Activated CD4-positive, alpha-beta T cell treated with anti-CD3 and anti-CD28 coated beads, Interleukin-2, amount 10 ng/mL, durations not matched to agents 7 days and 5 days (primary cell): ENCODE data around the gene HID1. TPM values are rescaled to one million over a fixed set of nuclear protein-coding genes. Genes with fewer than 3 reads are reported as not detected.
"Not testable (repeated sequence)": the region's sequence is repeated elsewhere in the genome, so short reads cannot be mapped to it uniquely, and the experiment has no call there.

ENCODE experiments used
- CTCF ChIA-PET: fragments of 350-600 bp; sonication (Branson Sonifier 250); formaldehyde crosslinking; loops from one replicate; lab custom pipeline; 2021; ENCODE audit warnings: antibody characterized with exemption; lab: Charles Lee
- POLR2A ChIA-PET: fragments of 350-600 bp; sonication (Branson Sonifier 250); formaldehyde crosslinking; loops from one replicate; lab custom pipeline; 2021; ENCODE audit warnings: antibody characterized with exemption; lab: Charles Lee
- DNase-seq: peaks from one replicate; pipeline ENCODE4 v3.0.0-alpha.2; 2020
- H3K27ac Mint-ChIP-seq: one replicate; pipeline ENCODE4 v1.8.0; 2021; ENCODE audit warnings: mild to moderate bottlenecking, moderate library complexity, mixed read lengths
- H3K27me3 Mint-ChIP-seq: one replicate; pipeline ENCODE4 v1.8.0; 2021; ENCODE audit warnings: mixed read lengths
- H3K36me3 Mint-ChIP-seq: one replicate; pipeline ENCODE4 v1.8.0; 2021; ENCODE audit warnings: low read depth, mixed read lengths
- H3K4me1 Mint-ChIP-seq: one replicate; pipeline ENCODE4 v1.8.0; 2021; ENCODE audit warnings: mixed read lengths
- H3K4me3 Mint-ChIP-seq: one replicate; pipeline ENCODE4 v1.8.0; 2021; ENCODE audit warnings: mild to moderate bottlenecking, moderate library complexity, mixed read lengths
- H3K9me3 Mint-ChIP-seq: one replicate; pipeline ENCODE4 v1.8.0; 2021; ENCODE audit warnings: mixed read lengths
- total RNA-seq, 2 experiments: library from RNA; stranded (reverse); gene quantifications; one replicate each; pipeline ENCODE4 v1.2.3, GENCODE V29; 2021

The HID1 gene
- total RNA-seq, 2 experiments from 2014 or later = 0.44 to 0.82 TPM

DNA sequence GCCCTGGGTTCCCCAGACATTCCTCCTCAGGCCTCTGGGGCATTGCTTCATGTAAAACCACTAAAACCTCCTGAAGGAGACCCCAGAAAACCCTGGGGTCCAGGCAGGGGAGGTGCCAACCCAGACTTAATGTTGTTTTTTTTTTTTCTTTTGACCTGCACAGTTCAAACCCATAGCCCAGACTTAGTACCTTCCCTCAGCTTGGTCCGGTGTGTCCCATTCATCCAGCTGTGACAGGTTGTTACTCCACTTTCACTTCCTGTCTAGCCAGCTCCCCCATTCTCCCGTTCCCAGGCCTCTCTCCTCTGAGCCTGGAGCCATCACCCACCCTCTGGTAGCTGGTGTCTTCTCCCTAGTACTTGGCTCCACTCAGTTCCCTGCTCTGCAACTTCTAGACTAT, 19.7 kb upstream of the HID1 start:
- Mint-ChIP-seq H3K36me3 (no peaks in the 10 kb centered on the region), H3K4me1 (peaks cover 8% of the 10 kb centered on the region), H3K27me3 (peaks cover 25% of the 10 kb centered on the region), H3K9me3 (no peaks in the 10 kb centered on the region), H3K4me3 (no peak overlapping the region), H3K27ac (no peak overlapping the region)
- ChIA-PET POLR2A (no interaction called here), CTCF (interaction anchor here (0.6 to 2.2 kb wide), 3 partner anchors 17 to 1190 kb away, joined by 3 to 6 read pairs (median 5); no protein-coding TSS in a partner anchor)
- DNase-seq = no peak

DNA sequence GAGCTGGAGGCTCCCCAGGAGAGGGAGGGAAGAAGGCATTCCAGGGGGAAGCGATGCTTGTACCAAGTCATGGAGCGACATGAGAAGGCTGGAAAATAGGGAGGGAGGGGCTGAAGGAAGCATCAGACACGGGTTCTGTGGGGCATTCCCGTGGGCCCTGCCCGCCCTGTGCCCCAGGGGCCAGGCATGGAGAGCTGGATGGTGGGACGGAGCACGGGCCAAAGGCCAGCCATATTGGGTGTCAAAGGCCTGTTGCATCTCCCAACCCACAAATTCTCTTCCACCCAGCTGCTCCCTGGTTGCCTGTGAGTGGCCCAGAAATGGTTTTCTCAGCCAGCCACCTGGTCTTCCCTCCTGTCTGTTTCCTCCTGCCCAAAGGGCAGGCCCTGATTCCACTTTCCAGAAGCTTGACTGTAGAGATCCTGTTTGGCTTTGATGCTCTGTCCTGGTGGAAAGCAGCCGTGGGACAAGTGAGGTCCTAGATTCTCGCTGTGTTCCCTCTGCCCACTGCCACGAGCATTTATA, 18.1 kb upstream of the HID1 start:
- Mint-ChIP-seq H3K4me3 (no peak overlapping the region), H3K27me3 (peaks cover 35% of the 10 kb centered on the region), H3K4me1 (peaks cover 18% of the 10 kb centered on the region), H3K27ac (no peak overlapping the region), H3K9me3 (no peaks in the 10 kb centered on the region), H3K36me3 (no peaks in the 10 kb centered on the region)
- DNase-seq = no peak
- CTCF ChIA-PET = interaction anchor here (1.2 to 2.2 kb wide), 2 partner anchors 9 to 34 kb away, joined by 4 to 5 read pairs; no protein-coding TSS in a partner anchor
- POLR2A ChIA-PET = no interaction called here

DNA sequence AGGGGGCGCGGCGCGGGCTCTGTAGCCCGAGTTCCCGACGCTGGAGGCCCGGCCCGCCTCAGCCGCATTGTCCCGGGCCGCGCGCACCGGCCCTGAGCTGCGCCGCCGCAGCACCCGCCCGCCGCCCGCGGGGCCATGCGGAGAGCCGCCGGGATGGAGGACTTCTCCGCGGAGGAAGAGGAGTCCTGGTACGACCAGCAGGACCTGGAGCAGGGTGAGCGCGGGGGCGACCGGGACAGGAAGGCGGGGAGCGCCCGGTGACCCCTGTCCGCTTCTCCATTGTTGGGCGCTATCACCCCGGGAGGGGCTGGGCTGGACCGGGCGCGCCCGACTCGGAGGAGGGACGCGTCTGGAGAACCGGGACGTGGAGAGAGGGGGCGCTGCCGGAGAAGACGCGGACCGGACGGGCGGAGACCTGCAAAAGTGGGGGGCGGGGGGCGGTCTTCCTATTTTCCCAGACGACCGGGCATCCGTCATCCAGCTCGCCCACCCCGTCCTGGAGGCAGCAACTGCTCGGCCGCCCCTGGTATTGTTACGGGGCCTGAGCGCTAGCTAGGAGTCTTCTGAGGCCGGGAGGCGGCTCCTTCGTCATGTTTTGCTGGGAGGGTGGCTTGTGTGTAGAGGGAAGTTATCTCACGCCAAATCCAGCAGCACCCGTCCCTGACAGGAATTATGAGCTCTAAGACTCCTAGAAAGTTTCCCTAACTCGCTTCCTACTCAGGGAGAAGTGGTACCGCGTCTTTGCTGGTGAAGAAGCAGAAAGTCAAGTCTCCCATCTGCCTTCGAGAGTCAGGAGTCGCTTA, 15.6 kb upstream of the HID1 start:
- peaks cover 47% of the 10 kb centered on the region for H3K27me3 Mint-ChIP-seq
- H3K36me3 Mint-ChIP-seq = no peaks in the 10 kb centered on the region
- no peaks in the 10 kb centered on the region for H3K9me3 Mint-ChIP-seq
- DNase-seq = no peak
- peak overlapping the region; percentile 67 for H3K4me3 Mint-ChIP-seq
- no peak overlapping the region for H3K27ac Mint-ChIP-seq
- POLR2A ChIA-PET = interaction anchor here (2.0 kb wide), 1 partner anchor 24 kb away, joined by 5 read pairs; the partner anchor contains the start of gene MRPL58
- H3K4me1 Mint-ChIP-seq = peaks cover 18% of the 10 kb centered on the region
- CTCF ChIA-PET = interaction anchor here (0.9 to 3.5 kb wide), 9 partner anchors 9 to 283 kb away, joined by 3 to 27 read pairs (median 5); partner anchors contain the start of genes MIF4GD and MRPL58

DNA sequence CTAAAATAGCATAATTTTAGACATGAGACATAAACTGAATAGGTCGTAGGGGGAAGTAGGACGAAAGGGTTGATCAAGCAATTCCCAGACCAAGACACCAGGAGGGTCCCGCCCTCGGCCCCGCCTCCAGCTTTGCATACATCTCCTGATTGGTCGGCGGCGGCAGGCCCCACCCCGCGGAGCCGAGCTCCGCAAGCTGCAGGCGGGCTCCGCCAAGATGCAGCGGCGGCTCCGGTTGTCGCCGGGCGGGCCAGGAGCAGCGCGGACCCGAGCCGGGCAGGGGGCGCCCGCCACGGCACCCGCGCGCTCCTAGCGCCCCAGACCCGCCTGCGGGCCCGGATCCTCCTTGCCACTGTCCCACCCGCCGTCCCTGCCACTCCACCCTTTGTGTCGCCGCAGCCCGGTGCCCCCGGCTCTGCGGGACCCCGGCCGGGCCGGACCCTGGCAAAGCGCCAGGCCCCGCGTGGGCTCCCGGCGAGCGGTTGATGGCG, 14.9 kb upstream of the HID1 start, which contains the start of gene CDR2L:
CDR2L (plus strand) TSS at position 215 of the 491 bp plus-strand sequence. CDS start 412 bp downstream, outside the sequence.
- POLR2A ChIA-PET = interaction anchor here (2.0 kb wide), 1 partner anchor 25 kb away, joined by 5 read pairs; the partner anchor contains the start of gene MRPL58
- CTCF ChIA-PET = interaction anchor here (0.6 to 3.5 kb wide), 10 partner anchors 8 to 766 kb away, joined by 3 to 27 read pairs (median 4); partner anchors contain the start of genes MIF4GD and MRPL58
- Mint-ChIP-seq H3K4me1 (peaks cover 22% of the 10 kb centered on the region), H3K27me3 (peaks cover 46% of the 10 kb centered on the region), H3K27ac (peak within 1 kb of the TSS; percentile 54), H3K36me3 (no peaks in the 10 kb centered on the region), H3K4me3 (peak within 1 kb of the TSS; percentile 83), H3K9me3 (no peaks in the 10 kb centered on the region)
- peak; percentile 92 for DNase-seq

DNA sequence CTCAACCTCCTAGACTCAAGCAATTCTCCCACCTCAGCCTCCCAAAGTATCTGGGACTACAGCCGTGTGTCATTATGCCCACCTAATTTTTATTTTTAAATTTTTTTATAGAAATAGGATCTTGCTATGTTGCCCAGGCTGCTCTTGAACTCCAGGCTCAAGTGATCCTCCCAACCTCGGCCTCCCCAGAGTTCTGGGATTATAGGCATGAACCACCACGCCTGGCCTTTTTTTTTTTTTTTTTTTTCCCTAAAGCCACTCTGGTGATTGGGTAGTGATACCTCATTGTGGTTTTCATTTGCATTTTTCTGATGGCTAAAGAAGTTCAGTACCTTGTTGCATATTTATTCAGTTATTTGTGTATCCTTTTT, 13.6 kb upstream of the HID1 start:
- H3K27ac Mint-ChIP-seq = no peak overlapping the region
- H3K27me3 Mint-ChIP-seq = peaks cover 48% of the 10 kb centered on the region
- no peaks in the 10 kb centered on the region for H3K36me3 Mint-ChIP-seq
- peaks cover 31% of the 10 kb centered on the region for H3K4me1 Mint-ChIP-seq
- ChIA-PET CTCF (interaction anchor here (0.7 kb wide), 1 partner anchor 26 kb away, joined by 3 read pairs; the partner anchor contains the start of gene MRPL58), POLR2A (no interaction called here)
- H3K9me3 Mint-ChIP-seq = no peaks in the 10 kb centered on the region
- H3K4me3 Mint-ChIP-seq = no peak overlapping the region
- DNase-seq = no peak

DNA sequence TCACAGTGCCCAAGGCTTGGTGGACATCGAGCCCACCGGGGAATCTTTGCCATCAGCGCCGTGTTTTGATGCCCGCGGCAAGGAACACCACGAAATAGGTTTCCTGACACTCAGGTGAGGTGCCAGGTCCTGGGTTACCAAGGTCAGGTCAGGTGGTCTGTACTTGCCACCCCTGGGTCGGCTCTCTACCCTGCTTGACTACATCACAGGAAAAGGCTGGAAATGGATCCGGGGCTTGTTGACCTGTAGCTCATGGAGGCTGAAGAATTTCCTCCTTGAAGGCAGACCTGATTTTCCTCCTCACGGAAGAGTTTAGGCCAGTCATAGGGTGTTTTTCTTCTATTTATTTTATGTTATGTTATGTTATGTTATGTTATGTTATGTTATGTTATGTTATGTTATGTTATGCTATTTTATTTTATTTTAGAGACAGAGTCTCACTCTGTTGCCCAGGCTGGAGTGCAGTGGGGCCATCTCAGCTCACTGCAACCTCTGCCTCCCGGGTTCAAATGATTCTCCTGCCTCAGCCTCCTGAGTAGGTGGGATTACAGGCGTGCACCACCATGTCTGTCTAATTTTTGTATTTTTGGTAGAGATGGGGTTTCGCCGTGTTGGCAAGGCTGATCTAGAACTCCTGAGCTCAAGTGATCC, 10.2 kb upstream of the HID1 start:
- peak overlapping the region; percentile 69 for H3K27ac Mint-ChIP-seq
- H3K27me3 Mint-ChIP-seq = peaks cover 36% of the 10 kb centered on the region
- DNase-seq, H3K36me3 Mint-ChIP-seq, POLR2A ChIA-PET, H3K9me3 Mint-ChIP-seq: not testable (repeated sequence)
- CTCF ChIA-PET = interaction anchor here (0.7 to 1.5 kb wide), 5 partner anchors 9 to 30 kb away, joined by 3 to 5 read pairs (median 5); partner anchors contain the start of genes HID1 and MRPL58
- H3K4me3 Mint-ChIP-seq = peak overlapping the region; percentile 77
- H3K4me1 Mint-ChIP-seq = peaks cover 33% of the 10 kb centered on the region

DNA sequence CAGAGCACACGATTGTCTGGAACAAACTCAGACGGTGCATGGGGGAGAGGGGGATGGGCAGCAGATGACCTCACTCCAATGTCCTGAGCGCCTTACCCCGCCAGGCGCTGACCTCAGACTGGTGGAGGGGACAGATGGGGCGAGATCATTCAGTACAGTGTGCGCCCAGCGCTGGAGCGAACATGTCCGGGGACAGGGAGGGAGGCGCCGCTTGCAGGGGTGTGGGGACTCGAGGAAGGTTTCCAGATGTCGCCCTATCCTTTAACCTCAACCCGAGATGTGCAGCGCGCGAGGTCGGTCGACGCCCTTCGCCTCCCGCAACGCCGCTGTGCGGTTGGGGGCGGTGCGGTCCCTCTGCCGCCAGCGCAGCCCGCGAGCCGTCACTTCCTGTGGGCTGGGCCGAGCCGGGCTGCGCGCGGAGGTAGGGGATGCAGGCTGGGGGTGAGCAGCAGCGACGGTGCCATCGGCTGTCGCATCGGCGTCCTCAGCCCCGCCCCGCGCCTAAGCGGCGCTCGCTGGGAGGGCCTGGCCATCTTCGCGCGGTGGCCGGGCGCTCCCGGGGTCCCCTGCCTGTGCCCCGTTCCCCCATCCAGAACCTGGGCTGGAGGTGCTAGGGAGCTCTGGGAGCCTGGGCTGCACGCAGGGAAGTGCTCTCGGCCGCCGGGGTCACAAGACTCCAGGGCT, 9.6 kb upstream of the HID1 start:
- Mint-ChIP-seq H3K36me3 (no peaks in the 10 kb centered on the region), H3K27ac (peak overlapping the region; percentile 85), H3K27me3 (peaks cover 34% of the 10 kb centered on the region)

DNA sequence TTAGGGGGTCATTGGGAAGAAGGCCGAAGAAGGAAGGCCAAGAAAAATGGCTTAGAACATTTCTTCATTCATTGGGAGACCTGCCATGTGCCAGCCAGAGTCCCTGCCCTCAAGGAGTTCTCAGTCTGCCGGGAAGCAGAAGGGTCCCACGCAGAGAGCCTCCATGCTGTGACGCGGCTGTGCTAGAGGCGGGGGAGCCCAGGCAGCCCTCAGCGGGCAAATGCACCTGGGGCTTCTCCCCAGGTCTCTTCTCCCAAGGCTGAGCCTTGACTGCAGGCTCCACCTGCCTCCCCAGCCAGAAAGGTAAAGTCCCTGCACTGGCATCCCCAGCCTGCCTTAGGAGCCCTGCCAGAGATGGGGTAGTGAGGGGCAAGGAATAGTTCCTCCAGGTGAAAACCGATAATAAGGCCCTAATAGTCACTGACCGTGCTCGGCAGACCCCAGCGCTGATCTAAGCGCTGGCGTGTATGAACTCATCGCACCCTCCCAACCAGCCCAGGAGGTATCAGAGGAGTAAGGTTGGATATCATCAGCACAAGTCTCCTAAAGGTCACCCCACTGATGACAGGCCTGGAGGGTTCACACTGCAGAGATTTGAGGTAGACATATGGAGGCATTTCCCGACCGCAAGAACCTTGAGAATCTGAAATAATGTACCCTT, 8.9 kb upstream of the HID1 start:
- peak overlapping the region; percentile 85 for H3K27ac Mint-ChIP-seq
- H3K4me1 Mint-ChIP-seq = peaks cover 24% of the 10 kb centered on the region
- H3K9me3 Mint-ChIP-seq = no peaks in the 10 kb centered on the region
- H3K36me3 Mint-ChIP-seq = no peaks in the 10 kb centered on the region
- DNase-seq = no peak
- ChIA-PET CTCF (no interaction called here), POLR2A (no interaction called here)
- peak overlapping the region; percentile 77 for H3K4me3 Mint-ChIP-seq
- peaks cover 27% of the 10 kb centered on the region for H3K27me3 Mint-ChIP-seq

More for the DNA sequence above, 9.6 kb upstream of the HID1 start:
- ChIA-PET CTCF (interaction anchor here (1.3 to 1.5 kb wide), 3 partner anchors 10 to 21 kb away, joined by 3 to 5 read pairs (median 5); partner anchors contain the start of gene HID1), POLR2A (no interaction called here)
- Mint-ChIP-seq H3K9me3 (no peaks in the 10 kb centered on the region), H3K4me3 (peak overlapping the region; percentile 77), H3K4me1 (peaks cover 31% of the 10 kb centered on the region)
- DNase-seq = peak; percentile 83

DNA sequence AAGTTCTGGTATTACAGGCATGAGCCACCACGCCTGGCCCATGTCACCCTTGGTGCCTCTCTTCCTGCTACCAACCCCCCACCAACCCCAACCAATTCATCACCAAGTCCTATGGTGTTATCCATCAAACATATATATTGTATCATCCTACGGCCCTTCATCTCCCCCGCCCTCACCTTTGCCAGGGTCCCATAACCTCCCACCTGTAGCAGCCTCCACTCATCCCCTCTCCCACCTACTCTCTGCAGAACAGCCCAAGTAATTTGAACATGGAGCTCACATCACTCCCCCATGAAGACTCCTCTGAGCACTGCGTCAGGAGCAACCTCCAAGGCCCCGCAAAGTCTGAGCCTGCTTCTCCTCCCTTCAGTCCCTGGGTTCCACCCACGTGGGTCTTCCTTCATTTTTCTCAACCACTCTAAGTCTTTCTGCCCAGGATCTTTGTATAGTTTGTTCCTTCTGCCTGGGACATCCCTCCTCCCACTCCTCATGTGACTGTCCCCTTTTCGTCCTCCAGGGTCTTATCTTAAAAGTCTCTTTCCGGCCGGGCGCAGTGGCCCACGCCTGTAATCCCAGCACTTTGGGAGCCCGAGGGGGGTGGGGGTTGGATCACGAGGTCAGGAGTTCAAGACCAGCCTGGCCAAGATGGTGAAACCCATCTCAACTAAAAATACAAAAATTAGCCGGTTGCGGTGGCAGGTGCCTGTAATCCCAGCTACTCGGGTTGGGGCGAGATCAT, 7.0 kb upstream of the HID1 start:
- no peak for DNase-seq
- Mint-ChIP-seq H3K9me3 (no peaks in the 10 kb centered on the region), H3K4me3 (no peak overlapping the region), H3K27me3 (peaks cover 24% of the 10 kb centered on the region), H3K4me1 (peaks cover 21% of the 10 kb centered on the region), H3K27ac (no peak overlapping the region), H3K36me3 (no peaks in the 10 kb centered on the region)
- POLR2A ChIA-PET = no interaction called here
- CTCF ChIA-PET = interaction anchor here (0.7 to 2.2 kb wide), 2 partner anchors 8 to 823 kb away, joined by 3 to 8 read pairs; partner anchors contain the start of gene CDR2L

DNA sequence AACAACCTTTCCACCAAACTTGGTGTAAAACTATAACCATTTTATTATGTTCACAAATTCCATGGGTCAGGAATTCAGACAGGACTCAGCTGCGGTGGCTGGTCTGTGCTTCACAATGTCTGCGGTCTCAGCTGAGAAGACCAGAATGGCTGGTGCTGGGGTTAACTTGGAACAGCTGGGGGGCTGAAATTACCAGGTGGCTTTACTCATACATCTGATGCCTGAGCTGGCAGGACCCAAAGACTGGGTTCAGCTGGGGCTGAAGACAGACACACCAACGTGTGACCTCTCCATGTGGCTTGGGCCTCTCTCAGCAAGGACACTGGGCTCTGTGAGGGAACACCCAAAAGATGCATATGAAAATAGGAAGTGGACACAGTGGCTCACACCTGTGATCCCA, 5.7 kb upstream of the HID1 start:
- CTCF ChIA-PET = interaction anchor here (1.5 to 2.2 kb wide), 3 partner anchors 9 to 34 kb away, joined by 4 to 8 read pairs (median 4); partner anchors contain the start of genes CDR2L and MRPL58
- Mint-ChIP-seq H3K36me3 (no peaks in the 10 kb centered on the region), H3K4me3 (no peak overlapping the region), H3K4me1 (peaks cover 21% of the 10 kb centered on the region), H3K27me3 (peaks cover 30% of the 10 kb centered on the region), H3K9me3 (no peaks in the 10 kb centered on the region), H3K27ac (no peak overlapping the region)
- POLR2A ChIA-PET = no interaction called here
- DNase-seq = no peak

DNA sequence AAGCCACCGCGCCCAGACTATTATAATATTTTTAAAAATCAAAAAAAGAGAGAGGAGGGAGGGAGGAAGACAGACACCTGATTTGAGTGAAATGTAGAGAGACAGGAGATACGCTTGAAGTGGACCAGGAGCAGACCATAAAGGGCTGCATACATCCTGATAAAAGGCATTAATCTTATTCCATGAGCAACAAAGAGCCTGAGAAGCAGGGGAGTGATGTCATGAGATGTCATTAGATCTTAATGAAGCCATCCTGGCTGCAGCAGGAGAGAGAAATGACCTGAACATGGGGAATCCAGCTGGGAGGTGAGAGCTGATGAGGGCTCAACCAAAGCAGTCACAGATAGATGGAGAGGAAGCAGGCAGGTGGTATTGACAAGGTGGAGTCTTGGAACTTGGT, 5.2 kb upstream of the HID1 start:
- no peak overlapping the region for H3K4me3 Mint-ChIP-seq
- no peak for DNase-seq
- peaks cover 34% of the 10 kb centered on the region for H3K27me3 Mint-ChIP-seq
- POLR2A ChIA-PET = no interaction called here
- H3K36me3 Mint-ChIP-seq = no peaks in the 10 kb centered on the region
- H3K4me1 Mint-ChIP-seq = peaks cover 25% of the 10 kb centered on the region
- CTCF ChIA-PET = interaction anchor here (1.5 to 1.6 kb wide), 2 partner anchors 16 to 35 kb away, joined by 4 read pairs; partner anchors contain the start of gene MRPL58
- no peaks in the 10 kb centered on the region for H3K9me3 Mint-ChIP-seq
- no peak overlapping the region for H3K27ac Mint-ChIP-seq
